Stimulated activated CD4-positive, alpha-beta T cell treated with anti-CD3 and anti-CD28 coated beads, Interleukin-4, amount 100 ng/mL, for 1 hour (primary cell): ENCODE data around the gene GMPS.
"Not testable (repeated sequence)": the region's sequence is repeated elsewhere in the genome, so short reads cannot be mapped to it uniquely, and the experiment has no call there.

Experiments used
- DNase-seq: peaks from one replicate; pipeline ENCODE4 v3.0.0-alpha.2; 2020

The GMPS gene

GRCh38 chr3:155872904-155873646, 2.6 kb downstream of the GMPS start:
- DNase-seq, result no peak

- DNase-seq, result no peak
Measured at GRCh38 chr3:155876037-155876436, 5.6 kb downstream of the GMPS start.

- DNase-seq, result no peak
Measured at GRCh38 chr3:155876503-155876902, 6.1 kb downstream of the GMPS start.

- DNase-seq, result no peak
Measured at GRCh38 chr3:155880286-155880685, 9.8 kb downstream of the GMPS start.

- DNase-seq, result no peak
Measured at GRCh38 chr3:155884292-155884691, 13.8 kb downstream of the GMPS start.

- DNase-seq, result no peak
Measured at GRCh38 chr3:155885292-155885691, 14.8 kb downstream of the GMPS start.

- DNase-seq, result not testable (repeated sequence)
Measured at GRCh38 chr3:155886348-155886747, 15.9 kb downstream of the GMPS start.

GRCh38 chr3:155886915-155887314, 16.5 kb downstream of the GMPS start:
- no peak for DNase-seq

- no peak for DNase-seq
Measured at GRCh38 chr3:155889212-155889611, 18.8 kb downstream of the GMPS start.

- no peak for DNase-seq
Measured at GRCh38 chr3:155889952-155890351, 19.5 kb downstream of the GMPS start.

- DNase-seq, result no peak
Measured at GRCh38 chr3:155890671-155891190, 20.3 kb downstream of the GMPS start.

- no peak for DNase-seq
Measured at GRCh38 chr3:155891321-155891720, 20.9 kb downstream of the GMPS start.

- DNase-seq, result no peak
Measured at GRCh38 chr3:155895379-155895900, 25.0 kb downstream of the GMPS start.

GRCh38 chr3:155906900-155907299, 36.5 kb downstream of the GMPS start:
- DNase-seq, result no peak

GRCh38 chr3:155908086-155908485, 37.6 kb downstream of the GMPS start:
- no peak for DNase-seq

- no peak for DNase-seq
Measured at GRCh38 chr3:155908605-155909004, 38.2 kb downstream of the GMPS start.

GRCh38 chr3:155912090-155912489, 41.6 kb downstream of the GMPS start:
- DNase-seq, result no peak

GRCh38 chr3:155912579-155913190, 42.2 kb downstream of the GMPS start:
- DNase-seq, result no peak

- DNase-seq, result no peak
Measured at GRCh38 chr3:155917781-155918180, 47.3 kb downstream of the GMPS start.

GRCh38 chr3:155919728-155920127, 49.3 kb downstream of the GMPS start:
- no peak for DNase-seq

GRCh38 chr3:155921486-155921885, 51.0 kb downstream of the GMPS start:
- DNase-seq, result no peak

GRCh38 chr3:155934230-155934629, 63.8 kb downstream of the GMPS start:
- no peak for DNase-seq

GRCh38 chr3:155938409-155938808, 68.0 kb downstream of the GMPS start:
- DNase-seq, result no peak

GRCh38 chr3:155941354-155941753, 70.9 kb downstream of the GMPS start:
- no peak for DNase-seq
